Hepatocyte (in vitro differentiated cells): ENCODE data around the gene ZFHX3. TPM values are rescaled to one million over a fixed set of nuclear protein-coding genes. Genes with fewer than 3 reads are reported as not detected.

Experiments used
- DNase-seq: peaks from one replicate; pipeline ENCODE4 v3.0.0-alpha.2; 2016; ENCODE audit warnings: low spot score
- H2AFZ ChIP-seq: fragments of 200-600 bp; sonication (generic); 2 replicates; pipeline ENCODE4 v1.6.0; 2016; ENCODE audit warnings: antibody characterized with exemption, mild to moderate bottlenecking
- H3K27ac ChIP-seq: fragments of 200-600 bp; sonication (generic); 2 replicates; pipeline ENCODE4 v1.5.1; 2016; ENCODE audit warnings: mild to moderate bottlenecking
- H3K27me3 ChIP-seq: fragments of 200-600 bp; sonication (generic); 2 replicates; pipeline ENCODE4 v1.6.1; 2016
- H3K36me3 ChIP-seq: fragments of 200-600 bp; sonication (generic); replicated peaks from 2 replicates; pipeline ENCODE4 v1.5.1; 2016; ENCODE audit warnings: low read depth; ENCODE audit not compliant: insufficient read depth
- H3K4me1 ChIP-seq: fragments of 200-600 bp; sonication (generic); 2 replicates; pipeline ENCODE4 v1.5.1; 2016; ENCODE audit warnings: mild to moderate bottlenecking, moderate library complexity; ENCODE audit not compliant: insufficient read depth
- H3K4me2 ChIP-seq: fragments of 200-600 bp; sonication (generic); 2 replicates; pipeline ENCODE4 v1.6.0; 2016
- H3K4me3 ChIP-seq: fragments of 200-600 bp; sonication (generic); 2 replicates; pipeline ENCODE4 v1.5.1; 2016; ENCODE audit warnings: mild to moderate bottlenecking
- H3K79me2 ChIP-seq: fragments of 200-600 bp; sonication (generic); 2 replicates; pipeline ENCODE4 v1.6.0; 2017; ENCODE audit warnings: mild to moderate bottlenecking
- H3K9me2 ChIP-seq: fragments of 200-600 bp; sonication (generic); replicated peaks from 2 replicates; pipeline ENCODE4 v1.6.0; 2017; ENCODE audit warnings: mild to moderate bottlenecking; ENCODE audit not compliant: insufficient read depth
- H3K9me3 ChIP-seq: fragments of 200-600 bp; sonication (generic); 2 replicates; pipeline ENCODE4 v1.5.1; 2016; ENCODE audit warnings: low read depth, mild to moderate bottlenecking
- H4K20me1 ChIP-seq: fragments of 200-600 bp; sonication (generic); 2 replicates; pipeline ENCODE4 v1.6.0; 2016; ENCODE audit warnings: mild to moderate bottlenecking; ENCODE audit not compliant: insufficient read depth, poor library complexity, severe bottlenecking
- CTCF ChIP-seq: fragments of 200-600 bp; sonication (generic); IDR thresholded peaks from 2 replicates; pipeline ENCODE4 v1.5.1; 2016; ENCODE audit warnings: antibody characterized with exemption, mild to moderate bottlenecking; ENCODE audit not compliant: poor library complexity
- EZH2 ChIP-seq: fragments of 200-600 bp; sonication (generic); IDR thresholded peaks from 2 replicates; pipeline ENCODE4 v1.6.1; 2016; ENCODE audit warnings: antibody characterized with exemption, mild to moderate bottlenecking, borderline replicate concordance
- EZH2phosphoT487 ChIP-seq: fragments of 200-600 bp; sonication (generic); IDR thresholded peaks from one replicate; pipeline ENCODE4 v1.6.1; 2018; ENCODE audit warnings: antibody characterized with exemption, mild to moderate bottlenecking, low read depth, moderate library complexity; ENCODE audit not compliant: unreplicated experiment, severe bottlenecking
- WGBS: methylation state at CpG from one replicate; pipeline ENCODE4 v1.1.6; 2016; ENCODE audit warnings: low lambda C conversion rate; ENCODE audit errors: missing lambda C conversion rate; 5-methylcytosine and 5-hydroxymethylcytosine counted together
- polyA plus RNA-seq: library from polyadenylated mRNA; unstranded; fragments of >200 nt; fragmentation: Nextera tagmentation; extraction: Ambion mirVana; gene quantifications from 2 replicates; pipeline ENCODE4 v1.2.1, GENCODE V29; 2016
- total RNA-seq: library from RNA; depleted of rRNA; stranded (reverse); fragments of >200 nt; gene quantifications from 2 replicates; pipeline ENCODE4 v1.2.3, GENCODE V29; 2014

The ZFHX3 gene
- total and polyA plus RNA-seq, 2 experiments from 2014 or later, result 6.4 to 11.6 TPM

GRCh38 chr16:73066331-73066926, 18.5 kb upstream of the ZFHX3 start:
- H2AFZ ChIP-seq, result no peak overlapping the region
- H3K79me2 ChIP-seq, result no peaks in the 10 kb centered on the region
- no peaks in the 10 kb centered on the region for H3K36me3 ChIP-seq
- peaks cover 64% of the 10 kb centered on the region for H3K27me3 ChIP-seq
- no peaks in the 10 kb centered on the region for H3K9me2 ChIP-seq
- 9% methylated on average over 43 of the region's 49 CpGs for WGBS
- DNase-seq, result no peak
- no peaks in the 10 kb centered on the region for H3K9me3 ChIP-seq
- TF ChIP-seq EZH2, result peak; percentile 71
- TF ChIP-seq CTCF, result no peak
- no peak overlapping the region for H3K27ac ChIP-seq
- H3K4me3 ChIP-seq, result no peak overlapping the region
- peak overlapping the region; percentile 74 for H3K4me2 ChIP-seq
- peaks cover 59% of the 10 kb centered on the region for H3K4me1 ChIP-seq
- no peaks in the 10 kb centered on the region for H4K20me1 ChIP-seq

- Histone ChIP-seq H3K36me3 (no peaks in the 10 kb centered on the region), H2AFZ (no peak overlapping the region), H3K4me2 (peak overlapping the region; percentile 74), H3K27me3 (peaks cover 70% of the 10 kb centered on the region), H3K9me3 (no peaks in the 10 kb centered on the region), H3K79me2 (peaks cover 3% of the 10 kb centered on the region), H3K9me2 (no peaks in the 10 kb centered on the region), H3K4me1 (peaks cover 53% of the 10 kb centered on the region), H3K27ac (no peak overlapping the region), H4K20me1 (no peaks in the 10 kb centered on the region), H3K4me3 (no peak overlapping the region)
- TF ChIP-seq CTCF (no peak), EZH2phosphoT487 (no peak), EZH2 (peak; percentile 56)
- DNase-seq, result no peak
- 6% methylated on average over 36 of the region's 43 CpGs for WGBS
Measured at GRCh38 chr16:73065632-73066330, 17.9 kb upstream of the ZFHX3 start.

- H3K27me3 ChIP-seq, result peaks cover 77% of the 10 kb centered on the region
- no peaks in the 10 kb centered on the region for H4K20me1 ChIP-seq
- H3K79me2 ChIP-seq, result peaks cover 10% of the 10 kb centered on the region
- TF ChIP-seq CTCF, result no peak
- TF ChIP-seq EZH2, result no peak
- no peak for TF ChIP-seq EZH2phosphoT487
- no peaks in the 10 kb centered on the region for H3K9me2 ChIP-seq
- H3K4me2 ChIP-seq, result peak overlapping the region; percentile 74
- H3K9me3 ChIP-seq, result no peaks in the 10 kb centered on the region
- no peak overlapping the region for H2AFZ ChIP-seq
- H3K36me3 ChIP-seq, result no peaks in the 10 kb centered on the region
- WGBS, result 8% methylated on average over 24 of the region's 24 CpGs
- H3K4me3 ChIP-seq, result no peak overlapping the region
- peaks cover 56% of the 10 kb centered on the region for H3K4me1 ChIP-seq
- no peak overlapping the region for H3K27ac ChIP-seq
- DNase-seq, result no peak
Measured at GRCh38 chr16:73064994-73065545, 17.1 kb upstream of the ZFHX3 start.
